Peyer's patch (tissue), 4 donors: ENCODE measurements around the gene ADGB.

Source experiments
- CTCF ChIP-seq, 6 experiments: fragments of 450-650 bp in 4 of 6; fragments of 200-600 bp in 2 of 6; sonication (generic) in 1 of 6; IDR thresholded peaks; one replicate each; pipeline ENCODE4 v1.5.1; 2017 to 2019; ENCODE audit warnings: antibody characterized with exemption in 6 of 6, mild to moderate bottlenecking in 3 of 6, moderate library complexity in 1 of 6
- POLR2A ChIP-seq, 2 donors: fragments of 450-650 bp; IDR thresholded peaks; one replicate each; pipeline ENCODE4 v1.5.1; 2017; ENCODE audit warnings: antibody characterized with exemption in 2 of 2, mild to moderate bottlenecking in 2 of 2, moderate library complexity in 2 of 2

- TF ChIP-seq CTCF (IDR thresholded peaks at IDR 0.05), result no peak
- no peak for TF ChIP-seq POLR2A (IDR thresholded peaks at IDR 0.05)
These were observed 24.6 kb upstream of the ADGB start for GRCh38 chr6:146574211-146574610.
